Measurements from ENCODE around the gene CORT.
"Not testable (repeated sequence)": the region's sequence is repeated elsewhere in the genome, so short reads cannot be mapped to it uniquely, and the experiment has no call there.

CORT gene

GRCh38 chr1:10473145-10473765 is 23.4 kb downstream of the CORT start:
- Histone ChIP-seq H3K27ac (ENCODE audit: low read length) (no peak overlapping the region), H3K4me1 (ENCODE audit: control insufficient read depth, insufficient read depth, low read length) (no peaks in the 10 kb centered on the region), H3K9me3 (ENCODE audit: control insufficient read depth, insufficient read depth, low read length) (no peaks in the 10 kb centered on the region), H3K4me3 (ENCODE audit: low read length) (no peak overlapping the region), H3K27me3 (ENCODE audit: control insufficient read depth, insufficient read depth, low read length) (no peaks in the 10 kb centered on the region), H3K36me3 (ENCODE audit: control insufficient read depth, insufficient read depth, low read length) (peaks cover 7% of the 10 kb centered on the region; the same call in 1 of the 2 replicates)
- no peak for DNase-seq (ENCODE audit: low read depth, low spot score)
- WGBS (ENCODE audit: insufficient coverage, insufficient read length), result no CpG with 5 or more reads among the region's 23 CpGs

GRCh38 chr1:10474309-10474612 is 24.4 kb downstream of the CORT start:
- H3K36me3 ChIP-seq (ENCODE audit: control insufficient read depth, insufficient read depth, low read length); H3K9me3 ChIP-seq (ENCODE audit: control insufficient read depth, insufficient read depth, low read length); H3K4me1 ChIP-seq (ENCODE audit: control insufficient read depth, insufficient read depth, low read length); DNase-seq (ENCODE audit: low read depth, low spot score); H3K27me3 ChIP-seq (ENCODE audit: control insufficient read depth, insufficient read depth, low read length); H3K4me3 ChIP-seq (ENCODE audit: low read length); H3K27ac ChIP-seq (ENCODE audit: low read length): not testable (repeated sequence)
- whole genome bisulfite sequencing (ENCODE audit: insufficient coverage, insufficient read length), result no CpG with 5 or more reads among the region's 10 CpGs

- WGBS (ENCODE audit: insufficient coverage, insufficient read length), result no CpG with 5 or more reads among the region's 50 CpGs
- no peak within 1 kb of the TSS for H3K27ac ChIP-seq (ENCODE audit: low read length)
- DNase-seq (ENCODE audit: low read depth, low spot score), result peak; percentile 75
Measured at GRCh38 chr1:10474613-10475507, 25.0 kb downstream of the CORT start, which contains the start of gene PEX14. Gene PEX14 (plus strand): TSS chr1:10474950. CDS start chr1:10474967, 17 bp downstream.

GRCh38 chr1:10475510-10475909 is 25.7 kb downstream of the CORT start:
- DNase-seq (ENCODE audit: low read depth, low spot score), result no peak
- no CpG with 5 or more reads among the region's 13 CpGs for WGBS (ENCODE audit: insufficient coverage, insufficient read length)
- H3K36me3 ChIP-seq (ENCODE audit: control insufficient read depth, insufficient read depth, low read length), result no peaks in the 10 kb centered on the region
- H3K27ac ChIP-seq (ENCODE audit: low read length), result no peak overlapping the region
- no peaks in the 10 kb centered on the region for H3K27me3 ChIP-seq (ENCODE audit: control insufficient read depth, insufficient read depth, low read length)
- no peaks in the 10 kb centered on the region for H3K9me3 ChIP-seq (ENCODE audit: control insufficient read depth, insufficient read depth, low read length)
- H3K4me3 ChIP-seq (ENCODE audit: low read length), result peak overlapping the region; percentile 86
- H3K4me1 ChIP-seq (ENCODE audit: control insufficient read depth, insufficient read depth, low read length), result no peaks in the 10 kb centered on the region

More at GRCh38 chr1:10474613-10475507, 25.0 kb downstream of the CORT start, which contains the start of gene PEX14:
- H3K4me1 ChIP-seq (ENCODE audit: control insufficient read depth, insufficient read depth, low read length), result no peaks in the 10 kb centered on the region
- no peaks in the 10 kb centered on the region for H3K9me3 ChIP-seq (ENCODE audit: control insufficient read depth, insufficient read depth, low read length)
- no peaks in the 10 kb centered on the region for H3K27me3 ChIP-seq (ENCODE audit: control insufficient read depth, insufficient read depth, low read length)
- H3K36me3 ChIP-seq (ENCODE audit: control insufficient read depth, insufficient read depth, low read length), result no peaks in the 10 kb centered on the region
- peak within 1 kb of the TSS; percentile 86 for H3K4me3 ChIP-seq (ENCODE audit: low read length)

- Histone ChIP-seq H3K27me3 (ENCODE audit: control insufficient read depth, insufficient read depth, low read length) (no peaks in the 10 kb centered on the region), H3K9me3 (ENCODE audit: control insufficient read depth, insufficient read depth, low read length) (no peaks in the 10 kb centered on the region), H3K4me3 (ENCODE audit: low read length) (no peak overlapping the region), H3K27ac (ENCODE audit: low read length) (no peak overlapping the region), H3K4me1 (ENCODE audit: control insufficient read depth, insufficient read depth, low read length) (no peaks in the 10 kb centered on the region), H3K36me3 (ENCODE audit: control insufficient read depth, insufficient read depth, low read length) (no peaks in the 10 kb centered on the region)
- no CpG with 5 or more reads among the region's 8 CpGs for WGBS (ENCODE audit: insufficient coverage, insufficient read length)
- no peak for DNase-seq (ENCODE audit: low read depth, low spot score)
Measured at GRCh38 chr1:10479296-10479695, 29.5 kb downstream of the CORT start.

GRCh38 chr1:10480614-10481013 is 30.8 kb downstream of the CORT start:
- H3K27ac ChIP-seq (ENCODE audit: low read length), result no peak overlapping the region
- WGBS (ENCODE audit: insufficient coverage, insufficient read length), result no CpG with 5 or more reads among the region's 2 CpGs

GRCh38 chr1:10484521-10484920 is 34.7 kb downstream of the CORT start:
- DNase-seq (ENCODE audit: low read depth, low spot score), result no peak
- Histone ChIP-seq H3K27me3 (ENCODE audit: control insufficient read depth, insufficient read depth, low read length) (no peaks in the 10 kb centered on the region), H3K36me3 (ENCODE audit: control insufficient read depth, insufficient read depth, low read length) (no peaks in the 10 kb centered on the region), H3K9me3 (ENCODE audit: control insufficient read depth, insufficient read depth, low read length) (no peaks in the 10 kb centered on the region), H3K4me1 (ENCODE audit: control insufficient read depth, insufficient read depth, low read length) (no peaks in the 10 kb centered on the region), H3K4me3 (ENCODE audit: low read length) (no peak overlapping the region), H3K27ac (ENCODE audit: low read length) (no peak overlapping the region)
- no CpG with 5 or more reads among the region's 6 CpGs for WGBS (ENCODE audit: insufficient coverage, insufficient read length)

More at GRCh38 chr1:10480614-10481013, 30.8 kb downstream of the CORT start:
- Histone ChIP-seq H3K4me3 (ENCODE audit: low read length) (no peak overlapping the region), H3K27me3 (ENCODE audit: control insufficient read depth, insufficient read depth, low read length) (no peaks in the 10 kb centered on the region), H3K9me3 (ENCODE audit: control insufficient read depth, insufficient read depth, low read length) (no peaks in the 10 kb centered on the region), H3K4me1 (ENCODE audit: control insufficient read depth, insufficient read depth, low read length) (no peaks in the 10 kb centered on the region), H3K36me3 (ENCODE audit: control insufficient read depth, insufficient read depth, low read length) (no peaks in the 10 kb centered on the region)
- DNase-seq (ENCODE audit: low read depth, low spot score), result no peak

GRCh38 chr1:10489291-10490055 is 39.6 kb downstream of the CORT start:
- H3K27ac ChIP-seq (ENCODE audit: low read length), result no peak overlapping the region
- no peak for DNase-seq (ENCODE audit: low read depth, low spot score)
- no peaks in the 10 kb centered on the region for H3K9me3 ChIP-seq (ENCODE audit: control insufficient read depth, insufficient read depth, low read length)
- no peak overlapping the region for H3K4me3 ChIP-seq (ENCODE audit: low read length)
- no CpG with 5 or more reads among the region's 4 CpGs for WGBS (ENCODE audit: insufficient coverage, insufficient read length)
- H3K36me3 ChIP-seq (ENCODE audit: control insufficient read depth, insufficient read depth, low read length), result no peaks in the 10 kb centered on the region
- H3K4me1 ChIP-seq (ENCODE audit: control insufficient read depth, insufficient read depth, low read length), result no peaks in the 10 kb centered on the region
- no peaks in the 10 kb centered on the region for H3K27me3 ChIP-seq (ENCODE audit: control insufficient read depth, insufficient read depth, low read length)

GRCh38 chr1:10490286-10490970 is 40.6 kb downstream of the CORT start:
- H3K4me1 ChIP-seq (ENCODE audit: control insufficient read depth, insufficient read depth, low read length), result no peaks in the 10 kb centered on the region
- no peaks in the 10 kb centered on the region for H3K36me3 ChIP-seq (ENCODE audit: control insufficient read depth, insufficient read depth, low read length)
- no peak overlapping the region for H3K4me3 ChIP-seq (ENCODE audit: low read length)
- no CpG with 5 or more reads among the region's 12 CpGs for WGBS (ENCODE audit: insufficient coverage, insufficient read length)
- no peak overlapping the region for H3K27ac ChIP-seq (ENCODE audit: low read length)
- H3K27me3 ChIP-seq (ENCODE audit: control insufficient read depth, insufficient read depth, low read length), result no peaks in the 10 kb centered on the region
- no peaks in the 10 kb centered on the region for H3K9me3 ChIP-seq (ENCODE audit: control insufficient read depth, insufficient read depth, low read length)
- DNase-seq (ENCODE audit: low read depth, low spot score), result no peak

- WGBS (ENCODE audit: insufficient coverage, insufficient read length), result no CpG with 5 or more reads among the region's 5 CpGs
- Histone ChIP-seq H3K9me3 (ENCODE audit: control insufficient read depth, insufficient read depth, low read length) (no peaks in the 10 kb centered on the region), H3K27ac (ENCODE audit: low read length) (no peak overlapping the region), H3K4me3 (ENCODE audit: low read length) (no peak overlapping the region), H3K4me1 (ENCODE audit: control insufficient read depth, insufficient read depth, low read length) (no peaks in the 10 kb centered on the region), H3K36me3 (ENCODE audit: control insufficient read depth, insufficient read depth, low read length) (no peaks in the 10 kb centered on the region), H3K27me3 (ENCODE audit: control insufficient read depth, insufficient read depth, low read length) (no peaks in the 10 kb centered on the region)
- no peak for DNase-seq (ENCODE audit: low read depth, low spot score)
Measured at GRCh38 chr1:10494418-10494753, 44.6 kb downstream of the CORT start.
